ENCODE data around the gene NTRK2.

NTRK2 gene

GRCh38 chr9:84793251-84793650 lies 123.7 kb downstream of the NTRK2 start:
- no peak for DNase-seq (ENCODE audit: low spot score)
- ChIA-PET CTCF (no interaction called here), POLR2A (ENCODE audit: low non-redundant PET) (no interaction called here)
- no peak for TF ChIP-seq CTCF (conservative IDR thresholded peaks at IDR 0.05; ENCODE audit: low read depth)
- H3K27ac ChIP-seq: no peak overlapping the region

GRCh38 chr9:84794981-84795637 lies 125.6 kb downstream of the NTRK2 start:
- CTCF ChIA-PET: no interaction called here
- TF ChIP-seq CTCF (conservative IDR thresholded peaks at IDR 0.05; ENCODE audit: low read depth): no peak
- no peak for DNase-seq (ENCODE audit: low spot score)
- POLR2A ChIA-PET (ENCODE audit: low non-redundant PET): interaction anchor here (1.2 kb wide), 1 partner anchor 8 kb away, joined by 3 read pairs; no protein-coding TSS in a partner anchor
- H3K27ac ChIP-seq: no peak overlapping the region

GRCh38 chr9:84796404-84796803 lies 126.9 kb downstream of the NTRK2 start:
- no peak for DNase-seq (ENCODE audit: low spot score)
- POLR2A ChIA-PET (ENCODE audit: low non-redundant PET): no interaction called here
- H3K27ac ChIP-seq: no peak overlapping the region
- no peak for TF ChIP-seq CTCF (conservative IDR thresholded peaks at IDR 0.05; ENCODE audit: low read depth)
- CTCF ChIA-PET: interaction anchor here (0.6 kb wide), 1 partner anchor 83 kb away, joined by 3 read pairs; no protein-coding TSS in a partner anchor

- no peak for TF ChIP-seq CTCF (conservative IDR thresholded peaks at IDR 0.05; ENCODE audit: low read depth)
- CTCF ChIA-PET: interaction anchor here (0.6 kb wide), 1 partner anchor 17 kb away, joined by 3 read pairs; no protein-coding TSS in a partner anchor
- POLR2A ChIA-PET (ENCODE audit: low non-redundant PET): no interaction called here
- DNase-seq (ENCODE audit: low spot score): no peak
- H3K27ac ChIP-seq: no peak overlapping the region
Measured at GRCh38 chr9:84799251-84799650, 129.7 kb downstream of the NTRK2 start.

- CTCF ChIA-PET: interaction anchor here (0.6 kb wide), 1 partner anchor 399 kb away, joined by 5 read pairs; no protein-coding TSS in a partner anchor
- TF ChIP-seq CTCF (conservative IDR thresholded peaks at IDR 0.05; ENCODE audit: low read depth): no peak
Measured at GRCh38 chr9:84804951-84805694, 135.6 kb downstream of the NTRK2 start.

GRCh38 chr9:84807431-84807830 lies 137.9 kb downstream of the NTRK2 start:
- no peak for DNase-seq (ENCODE audit: low spot score)
- POLR2A ChIA-PET (ENCODE audit: low non-redundant PET): no interaction called here
- H3K27ac ChIP-seq: no peak overlapping the region
- no peak for TF ChIP-seq CTCF (conservative IDR thresholded peaks at IDR 0.05; ENCODE audit: low read depth)
- CTCF ChIA-PET: no interaction called here

More at GRCh38 chr9:84804951-84805694, 135.6 kb downstream of the NTRK2 start:
- DNase-seq (ENCODE audit: low spot score): no peak
- H3K27ac ChIP-seq: no peak overlapping the region
- POLR2A ChIA-PET (ENCODE audit: low non-redundant PET): no interaction called here
